GM21447 (cell line): ENCODE results near the gene ASIC5.

Experiments used
- ATAC-seq: cut with Tn5 transposase; IDR thresholded peaks from one replicate; pipeline ENCODE4 v1.9.1; 2021; ENCODE audit not compliant: unreplicated experiment

ASIC5 gene

GRCh38 chr4:155883895-155884294, 17.8 kb upstream of the ASIC5 start:
- ATAC-seq = no peak

DNA sequence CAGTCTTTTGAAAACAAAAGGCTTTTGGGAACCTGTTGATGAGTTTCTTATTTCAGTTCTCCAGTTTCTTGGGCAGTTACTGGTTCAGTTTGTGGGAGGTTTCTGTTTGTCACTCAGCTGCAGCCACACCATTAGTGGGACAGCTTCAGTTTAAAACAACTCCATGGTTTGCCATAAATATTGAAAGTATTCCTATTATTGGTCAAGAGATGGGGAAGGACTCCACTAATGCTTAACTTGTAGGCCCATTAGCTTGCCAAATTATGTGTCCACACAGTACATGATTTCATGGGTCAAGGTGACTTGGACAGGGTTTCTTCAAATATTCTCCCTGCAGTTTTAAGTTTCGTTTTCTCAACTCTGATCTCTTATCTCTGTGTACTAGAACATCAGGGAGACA, 15.5 kb upstream of the ASIC5 start:
- no peak for ATAC-seq

DNA sequence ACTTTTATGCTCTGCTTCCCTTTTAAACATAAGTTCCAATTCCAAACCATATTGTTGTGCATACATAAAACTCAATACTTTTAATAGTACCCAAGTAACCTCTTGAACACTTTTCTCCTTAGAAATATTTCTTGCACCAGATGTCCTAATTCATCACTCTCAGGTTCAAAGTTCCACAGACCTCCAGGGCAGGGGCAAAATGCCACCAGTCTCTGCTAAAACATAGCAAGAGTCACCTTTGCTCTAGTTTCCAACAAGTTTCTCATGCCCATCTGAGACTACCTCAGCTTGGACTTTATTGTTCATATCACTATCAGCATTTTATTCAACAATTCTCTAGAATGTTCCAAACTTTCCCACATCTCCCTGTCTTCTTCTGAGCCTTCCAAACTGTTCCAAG, 13.7 kb upstream of the ASIC5 start:
- ATAC-seq = no peak

DNA sequence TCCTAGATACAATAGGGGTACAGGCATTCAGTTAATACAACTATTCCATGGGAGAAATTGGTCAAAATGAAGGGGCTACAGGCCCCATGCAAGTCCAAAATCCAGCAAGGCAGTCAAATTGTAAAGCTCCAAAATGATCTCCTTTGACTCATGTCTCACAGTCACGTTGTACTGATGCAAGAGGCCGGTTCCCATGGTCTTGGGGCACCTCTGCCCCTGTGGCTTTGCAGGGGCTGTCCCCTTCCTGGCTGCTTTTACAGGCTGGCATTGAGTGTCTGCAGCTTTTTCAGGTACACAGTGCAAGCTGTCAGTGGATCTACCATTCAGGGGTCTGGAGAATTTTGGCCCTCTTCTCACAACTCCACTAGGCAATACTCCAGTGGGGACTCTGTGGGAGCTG, 12.5 kb upstream of the ASIC5 start:
- no peak for ATAC-seq

- no peak for ATAC-seq
These were observed 11.9 kb upstream of the ASIC5 start for GRCh38 chr4:155877971-155878370.

GRCh38 chr4:155875878-155876277, 9.8 kb upstream of the ASIC5 start:
- ATAC-seq = no peak

- no peak for ATAC-seq
These were observed 10.2 kb downstream of the ASIC5 start for GRCh38 chr4:155855897-155856296.

DNA sequence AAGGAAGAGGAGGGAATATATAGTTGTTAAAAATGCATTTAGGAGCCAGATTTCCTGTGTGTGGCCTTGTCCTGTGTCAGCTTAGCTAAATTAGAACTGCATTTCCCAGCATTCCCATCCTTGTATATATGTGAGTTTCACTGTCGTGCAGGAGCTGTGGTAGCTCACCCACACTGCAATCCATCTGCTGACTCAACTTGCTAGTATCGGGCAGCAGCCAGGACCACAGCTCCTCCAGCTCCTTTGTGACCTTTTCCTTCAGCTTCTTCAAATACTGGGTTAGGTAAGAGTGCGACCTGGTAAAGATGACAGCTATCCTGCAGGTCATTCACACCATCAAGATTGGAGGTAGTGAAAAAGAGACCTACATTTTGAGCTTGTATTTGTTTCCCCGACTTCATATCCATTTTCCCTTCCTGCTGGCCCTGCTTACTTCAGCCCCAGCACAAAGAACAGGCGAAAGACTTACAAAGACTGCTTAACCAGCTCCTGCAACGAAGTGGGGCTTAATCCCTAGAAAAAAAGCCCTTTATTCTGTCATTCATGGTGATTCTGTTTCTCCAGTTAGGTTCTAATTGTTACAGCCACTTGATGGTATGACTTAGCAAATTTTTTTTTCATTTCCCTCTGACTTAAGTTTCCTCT, 11.4 kb downstream of the ASIC5 start:
- no peak for ATAC-seq

DNA sequence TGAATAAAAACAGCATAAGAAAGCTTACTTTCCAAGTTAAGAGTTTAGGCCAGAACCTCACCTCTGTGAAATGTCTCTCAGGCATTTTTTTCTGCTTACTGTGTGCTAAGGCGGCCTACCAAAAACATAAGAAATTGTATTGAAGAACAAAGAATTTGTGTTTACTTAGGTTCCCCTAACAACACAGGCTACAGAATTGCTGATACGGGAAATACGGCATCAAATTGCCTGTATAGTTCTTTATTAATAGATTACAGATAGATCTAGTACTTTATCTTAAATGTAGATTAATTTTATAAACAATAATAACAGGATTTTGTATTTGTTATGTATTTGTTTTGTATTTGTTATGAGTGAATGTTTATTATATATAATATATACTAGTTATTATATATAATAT, 12.9 kb downstream of the ASIC5 start:
- no peak for ATAC-seq

DNA sequence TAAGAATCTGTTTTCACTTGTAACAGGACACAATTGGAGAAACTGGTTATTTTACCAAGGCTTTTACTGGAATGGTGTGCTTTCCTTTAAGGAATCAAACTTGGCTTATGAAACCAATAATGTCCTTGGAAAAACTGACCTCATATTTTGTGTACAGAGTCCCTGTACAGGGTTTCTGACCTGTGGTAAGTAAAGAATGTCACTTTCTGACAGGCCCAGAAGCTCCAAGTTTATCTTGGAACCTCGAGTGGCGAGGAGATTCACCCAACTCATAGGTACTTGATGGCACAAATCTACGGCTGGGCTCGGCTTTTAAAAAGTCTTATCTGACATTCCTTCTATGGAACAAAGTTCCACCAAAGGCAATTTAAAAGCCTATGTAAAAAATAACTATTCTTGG, 17.0 kb downstream of the ASIC5 start:
- no peak for ATAC-seq

GRCh38 chr4:155846929-155847328, 19.1 kb downstream of the ASIC5 start:
- no peak for ATAC-seq

DNA sequence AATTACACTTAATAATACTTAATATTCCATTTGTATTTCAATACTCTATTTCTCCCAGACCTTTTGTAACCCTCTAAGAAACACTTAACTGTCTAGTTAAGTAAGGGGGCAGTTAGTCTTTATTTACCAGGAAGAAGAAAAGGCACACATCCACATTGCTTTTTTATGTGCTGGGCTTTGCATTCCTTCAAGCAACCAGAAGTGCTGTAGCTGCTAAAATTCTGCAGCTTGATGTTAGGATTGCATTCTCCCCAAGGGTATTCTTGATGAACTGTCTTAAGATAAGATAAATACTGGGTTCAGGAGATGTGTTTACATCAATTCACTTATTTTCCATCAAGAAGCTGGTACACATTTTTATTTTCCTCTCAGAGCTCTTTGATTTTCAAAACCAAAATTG, 24.0 kb downstream of the ASIC5 start:
- no peak for ATAC-seq

- peak; percentile 66 for ATAC-seq
These were observed 28.8 kb downstream of the ASIC5 start for GRCh38 chr4:155837203-155837796.

GRCh38 chr4:155832664-155833063, 33.4 kb downstream of the ASIC5 start:
- no peak for ATAC-seq

- no peak for ATAC-seq
These were observed 37.4 kb downstream of the ASIC5 start for GRCh38 chr4:155828628-155829027.

- no peak for ATAC-seq
These were observed 43.5 kb downstream of the ASIC5 start for GRCh38 chr4:155822572-155822971.

DNA sequence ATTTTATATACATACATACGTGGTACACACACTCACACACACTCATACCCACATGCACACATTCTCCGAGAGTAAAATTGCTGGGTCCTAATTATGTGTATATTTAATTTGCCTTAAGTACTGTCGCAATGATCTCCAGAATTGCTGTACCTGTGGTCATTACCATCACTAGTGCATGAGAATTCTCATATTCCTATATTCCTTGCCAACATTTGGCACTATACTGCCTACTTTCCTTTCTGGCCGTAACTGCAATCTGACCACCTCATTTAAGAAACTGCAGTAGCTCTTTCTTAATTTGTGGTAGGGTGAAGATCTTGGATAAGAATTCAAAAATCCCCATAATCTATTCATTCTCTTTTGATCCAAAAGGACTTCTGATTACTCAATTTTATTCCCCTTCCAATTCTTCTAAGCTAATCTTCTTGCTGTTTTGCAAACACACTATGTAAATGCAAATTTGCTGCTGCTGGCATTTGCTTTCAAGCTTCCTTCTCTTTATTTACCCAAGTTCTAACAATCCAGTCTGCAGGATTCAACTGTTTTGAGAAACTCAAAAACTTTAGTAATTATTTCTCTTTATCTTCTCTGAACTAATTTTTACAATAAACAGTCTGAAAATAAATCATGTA, 45.1 kb downstream of the ASIC5 start:
- no peak for ATAC-seq

GRCh38 chr4:155819066-155819465, 47.0 kb downstream of the ASIC5 start:
- no peak for ATAC-seq

DNA sequence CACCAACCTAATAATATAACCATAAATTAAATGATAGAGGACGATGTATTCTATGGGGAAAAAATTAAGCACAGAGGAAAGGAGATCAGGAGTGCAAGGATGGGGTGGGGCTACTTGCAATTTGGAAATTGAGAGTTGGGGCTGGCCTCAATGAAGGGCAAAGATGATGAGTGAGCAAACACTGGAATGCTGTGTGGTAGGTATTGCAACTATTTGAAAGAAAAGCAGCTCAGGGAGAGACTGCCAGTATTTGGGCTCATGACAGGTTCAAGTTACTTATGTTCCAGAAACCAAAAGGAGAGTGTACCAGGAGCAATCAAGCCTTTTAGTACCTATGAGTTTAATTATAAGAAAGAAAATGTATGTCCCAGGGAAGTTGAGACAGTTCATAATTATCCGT, 47.4 kb downstream of the ASIC5 start:
- ATAC-seq = no peak

DNA sequence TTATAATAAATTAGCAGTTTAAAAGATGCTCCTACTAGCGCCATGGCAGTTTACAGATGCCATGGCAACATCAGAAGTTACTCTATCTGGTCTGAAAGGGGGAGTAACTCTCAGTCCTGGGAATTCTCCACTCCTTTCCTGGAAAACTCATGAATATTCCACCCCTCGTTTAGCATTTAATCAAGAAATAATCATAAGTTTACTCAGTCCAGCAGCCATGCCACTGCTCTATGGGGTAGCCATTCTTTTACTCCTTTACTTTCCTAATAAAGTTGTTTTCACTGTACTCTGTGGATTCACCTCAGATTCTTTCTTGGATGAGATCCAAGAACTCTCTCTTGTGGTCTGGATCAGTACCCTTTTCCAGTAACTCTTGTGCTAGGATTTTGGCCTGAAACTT, 55.0 kb downstream of the ASIC5 start:
- ATAC-seq = no peak

GRCh38 chr4:155809835-155810234, 56.2 kb downstream of the ASIC5 start:
- ATAC-seq = peak; percentile 98

- no peak for ATAC-seq
These were observed 59.1 kb downstream of the ASIC5 start for GRCh38 chr4:155807021-155807420.

DNA sequence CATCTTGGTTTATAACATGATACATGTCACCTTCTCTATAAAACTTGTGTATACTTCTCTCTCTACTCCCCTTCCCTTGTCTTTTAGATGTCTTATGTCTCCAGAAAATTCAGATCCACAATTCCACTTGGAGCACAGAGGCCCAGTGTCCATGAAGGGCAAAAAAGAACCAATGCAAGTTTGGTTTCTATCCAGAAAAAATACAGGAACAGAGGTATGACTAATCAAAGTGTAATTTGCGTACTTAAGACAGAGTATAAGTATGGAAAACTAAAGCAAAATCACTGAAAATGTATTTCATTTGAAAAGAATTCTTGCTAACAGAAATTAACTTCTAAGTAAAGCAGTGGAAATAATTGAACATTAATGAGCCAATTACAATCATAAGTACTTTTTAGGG, 61.1 kb downstream of the ASIC5 start:
- no peak for ATAC-seq
